Measurements from ENCODE around the gene OR1I1. TPM values are rescaled to one million over a fixed set of nuclear protein-coding genes. Genes with fewer than 3 reads are reported as not detected.
"Not testable (repeated sequence)": the region's sequence is repeated elsewhere in the genome, so short reads cannot be mapped to it uniquely, and the experiment has no call there.

OR1I1 gene
- total RNA-seq, 1 donor from 2014 or later = not detected

- no peak overlapping the region for H3K4me3 Mint-ChIP-seq
- DNase-seq (ENCODE audit: low read depth, low spot score) = no peak
- H3K4me1 Mint-ChIP-seq = no peaks in the 10 kb centered on the region
- H3K9me3 Mint-ChIP-seq = peaks cover 13% of the 10 kb centered on the region
- H3K36me3 Mint-ChIP-seq (ENCODE audit: low read depth) = no peaks in the 10 kb centered on the region
- TF ChIP-seq CTCF (conservative IDR thresholded peaks at IDR 0.05) = no peak
- H3K27me3 Mint-ChIP-seq (ENCODE audit: low read depth) = peaks cover 60% of the 10 kb centered on the region
- no peak overlapping the region for H3K27ac Mint-ChIP-seq (ENCODE audit: unreplicated experiment)
Measured at GRCh38 chr19:15050639-15051038, 31.4 kb upstream of the OR1I1 start.

GRCh38 chr19:15062036-15062435 is 20.0 kb upstream of the OR1I1 start:
- no peak overlapping the region for H3K27ac Mint-ChIP-seq (ENCODE audit: unreplicated experiment)
- H3K4me1 Mint-ChIP-seq = no peaks in the 10 kb centered on the region
- no peaks in the 10 kb centered on the region for H3K36me3 Mint-ChIP-seq (ENCODE audit: low read depth)
- TF ChIP-seq CTCF (conservative IDR thresholded peaks at IDR 0.05) = no peak
- H3K27me3 Mint-ChIP-seq (ENCODE audit: low read depth) = peaks cover 70% of the 10 kb centered on the region
- no peaks in the 10 kb centered on the region for H3K9me3 Mint-ChIP-seq
- DNase-seq (ENCODE audit: low read depth, low spot score) = no peak
- H3K4me3 Mint-ChIP-seq = no peak overlapping the region

- H3K27ac Mint-ChIP-seq (ENCODE audit: unreplicated experiment); H3K9me3 Mint-ChIP-seq; H3K36me3 Mint-ChIP-seq (ENCODE audit: low read depth); H3K4me3 Mint-ChIP-seq; DNase-seq (ENCODE audit: low read depth, low spot score); H3K4me1 Mint-ChIP-seq: not testable (repeated sequence)
- peaks cover 44% of the 10 kb centered on the region for H3K27me3 Mint-ChIP-seq (ENCODE audit: low read depth)
Measured at GRCh38 chr19:15070386-15070785, 11.6 kb upstream of the OR1I1 start.

- no peak for DNase-seq (ENCODE audit: low read depth, low spot score)
- no peak overlapping the region for H3K4me3 Mint-ChIP-seq
- no peak overlapping the region for H3K27ac Mint-ChIP-seq (ENCODE audit: unreplicated experiment)
- peak; percentile 28 for TF ChIP-seq CTCF (conservative IDR thresholded peaks at IDR 0.05)
- H3K4me1 Mint-ChIP-seq = peaks cover 5% of the 10 kb centered on the region
- no peaks in the 10 kb centered on the region for H3K9me3 Mint-ChIP-seq
- peaks cover 38% of the 10 kb centered on the region for H3K27me3 Mint-ChIP-seq (ENCODE audit: low read depth)
- no peaks in the 10 kb centered on the region for H3K36me3 Mint-ChIP-seq (ENCODE audit: low read depth)
Measured at GRCh38 chr19:15072930-15073647, 8.9 kb upstream of the OR1I1 start.

GRCh38 chr19:15074371-15074770 is 7.6 kb upstream of the OR1I1 start:
- H3K9me3 Mint-ChIP-seq = no peaks in the 10 kb centered on the region
- H3K36me3 Mint-ChIP-seq (ENCODE audit: low read depth) = no peaks in the 10 kb centered on the region
- DNase-seq (ENCODE audit: low read depth, low spot score) = no peak
- H3K4me1 Mint-ChIP-seq = peaks cover 5% of the 10 kb centered on the region
- no peak overlapping the region for H3K27ac Mint-ChIP-seq (ENCODE audit: unreplicated experiment)
- peaks cover 45% of the 10 kb centered on the region for H3K27me3 Mint-ChIP-seq (ENCODE audit: low read depth)
- no peak for TF ChIP-seq CTCF (conservative IDR thresholded peaks at IDR 0.05)
- no peak overlapping the region for H3K4me3 Mint-ChIP-seq

GRCh38 chr19:15075806-15076205 is 6.2 kb upstream of the OR1I1 start:
- Mint-ChIP-seq H3K36me3 (ENCODE audit: low read depth) (no peaks in the 10 kb centered on the region), H3K4me3 (no peak overlapping the region), H3K27me3 (ENCODE audit: low read depth) (peaks cover 48% of the 10 kb centered on the region), H3K4me1 (peaks cover 5% of the 10 kb centered on the region), H3K27ac (ENCODE audit: unreplicated experiment) (no peak overlapping the region), H3K9me3 (no peaks in the 10 kb centered on the region)
- no peak for DNase-seq (ENCODE audit: low read depth, low spot score)
- no peak for TF ChIP-seq CTCF (conservative IDR thresholded peaks at IDR 0.05)

GRCh38 chr19:15080002-15080401 is 2.0 kb upstream of the OR1I1 start:
- not testable (repeated sequence) for H3K4me1 Mint-ChIP-seq; H3K9me3 Mint-ChIP-seq; H3K36me3 Mint-ChIP-seq (ENCODE audit: low read depth); DNase-seq (ENCODE audit: low read depth, low spot score); H3K4me3 Mint-ChIP-seq; H3K27ac Mint-ChIP-seq (ENCODE audit: unreplicated experiment)
- peaks cover 67% of the 10 kb centered on the region for H3K27me3 Mint-ChIP-seq (ENCODE audit: low read depth)

Measured in neural crest cell (in vitro differentiated cells).